Measurements from ENCODE around the gene EMD. TPM values are rescaled to one million over a fixed set of nuclear protein-coding genes. Genes with fewer than 3 reads are reported as not detected.

EMD gene
- total RNA-seq (2013; cell fraction: nucleolus; rRNA removed): 11.7 and 14.3 TPM in 2 replicates
- total RNA-seq (2014; rRNA removed) (13.1 and 16.0 TPM in 2 replicates), total RNA-seq (2014; rRNA removed; fragmentation: Illumina TruSeq; extraction: Trizol) (26.7 and 27.1 TPM in 2 replicates), total RNA-seq (2021) (58.5 and 59.3 TPM in 2 replicates), polyA plus RNA-seq (2011; rRNA removed) (15.3 and 23.3 TPM in 2 replicates), polyA plus RNA-seq (2014; fragmentation: Illumina TruSeq; extraction: Trizol) (63.8 and 83.3 TPM in 2 replicates), polyA plus RNA-seq (2014; fragmentation: Nextera tagmentation; extraction: Ambion mirVana) (1 to 10 TPM in 1 of 2 experiments, under 1 TPM in 1; 0.76 to 1.9 TPM), polyA plus RNA-seq (2014; rRNA removed) (63.9 TPM in 2 replicates), polyA plus RNA-seq (2016; fragmentation: Nextera tagmentation; extraction: Ambion mirVana) (100 to 1,000 TPM in 1 of 2 experiments, 10 to 100 TPM in 1; 89.5 to 100 TPM), polyA minus RNA-seq (2011; rRNA and poly(A)+ RNA removed) (12.9 and 24.7 TPM in 2 replicates), Bru-seq, nascent RNA (percentile 81 among the genes with signal in this experiment), BruChase-seq, experiment 1, labeled RNA remaining after a 6-hour chase (percentile 95 among the genes with signal in this experiment), BruChase-seq, experiment 2, labeled RNA remaining after a 2-hour chase (percentile 88 among the genes with signal in this experiment)
- polyA plus RNA-seq (2011; ENCODE audit: low read depth): 18.8 TPM
- 29.0 and 36.8 TPM in 2 replicates for polyA plus RNA-seq (2011; cell fraction: cytosol; rRNA removed)
- 49.6 and 51.9 TPM in 2 replicates for polyA plus RNA-seq (2011; cell fraction: nucleus; rRNA removed)
- 48.6 and 64.1 TPM in 2 replicates for polyA plus RNA-seq (2012)
- 14.8 and 18.7 TPM in 2 replicates for polyA minus RNA-seq (2011; cell fraction: cytosol; rRNA and poly(A)+ RNA removed)
- polyA minus RNA-seq (2011; cell fraction: nucleus; rRNA and poly(A)+ RNA removed): 12.0 and 16.9 TPM in 2 replicates
- long read RNA-seq, experiment 1, transcript EMD-202 (6 exons, 1,379 nt): major isoform, 15 of 15 reads
- long read RNA-seq, experiment 1, partial matches to known transcripts: 0 of 15 reads
- long read RNA-seq, experiment 1, other reads (novel, unspliced or antisense): 0 of 15 reads
- long read RNA-seq, experiment 2, partial matches to known transcripts: 1 of 1 reads
- long read RNA-seq, experiment 2, other reads (novel, unspliced or antisense): 0 of 1 reads

- ChIA-PET RAD21 (ENCODE audit: unreplicated experiment) (interaction anchor here (0.6 kb wide), 1 partner anchor 140 kb away, joined by 3 read pairs; no protein-coding TSS in a partner anchor), SMC1A (ENCODE audit: uncharacterized antibody, unreplicated experiment) (no interaction called here), CTCF (no interaction called here), POLR2A (interaction anchor here (0.7 to 1.3 kb wide), 3 partner anchors 8 to 111 kb away, joined by 3 to 4 read pairs (median 3); partner anchors contain the start of gene RPL10)
- Histone ChIP-seq H3K4me1 (ENCODE audit: control insufficient read depth, insufficient read depth, low read length) (peaks cover 2% of the 10 kb centered on the region), H3K36me3 (ENCODE audit: control insufficient read depth in 2 of 2, insufficient read depth in 2 of 2, low read length in 1 of 2) (no peaks in the 10 kb centered on the region; a peak in 1 of 4 replicates), H4K20me1 (ENCODE audit: control insufficient read depth, insufficient read depth) (no peaks in the 10 kb centered on the region), H3K79me2 (ENCODE audit: control insufficient read depth, insufficient read depth, low read length) (peaks cover 15% of the 10 kb centered on the region), H3K4me3 (peak within 1 kb of the TSS; percentile 88), H3K9me3 (replicated peaks; ENCODE audit: control insufficient read depth, insufficient read depth, low read length) (no peaks in the 10 kb centered on the region; the same call in 2 of the 3 replicates), H3K27me3 (replicated peaks in 1 of 2; ENCODE audit: control insufficient read depth in 2 of 2, insufficient read depth in 2 of 2, low read length in 1 of 2) (no peaks in the 10 kb centered on the region), H3K27ac (ENCODE audit: control insufficient read depth, insufficient read depth) (peak within 1 kb of the TSS; percentile 93), H2AFZ (ENCODE audit: control insufficient read depth, low read depth, low read length) (peak within 1 kb of the TSS; percentile 17), H3K4me2 (ENCODE audit: control insufficient read depth, insufficient read depth) (peak within 1 kb of the TSS; percentile 71), H3K9ac (ENCODE audit: control insufficient read depth, insufficient read depth, low read length) (peak within 1 kb of the TSS; percentile 93)
- intact Hi-C loops (cut with micrococcal nuclease; ENCODE audit: unreplicated experiment) (loop anchor here (1.0 to 10.0 kb wide), 2 partner anchors 10 to 46 kb away; partner anchors contain the start of gene ATP6AP1), in situ Hi-C loops (cut with MboI) (loop anchor here (5.0 kb wide), 1 partner anchor 158 kb away; no protein-coding TSS in a partner anchor)
- DNase-seq (ENCODE audit: low read depth, low spot score) (peak; percentile 87), ATAC-seq (peak; percentile 89), FAIRE-seq (peak; percentile 90)
- no TSS peak for BruUV-seq (replicated peaks)
- WGBS (ENCODE audit: insufficient coverage, insufficient replicate concordance, low lambda C conversion rate, missing lambda C conversion rate): 33% methylated on average over 76 of the region's 103 CpGs
- TF ChIP-seq, protein P1, sequence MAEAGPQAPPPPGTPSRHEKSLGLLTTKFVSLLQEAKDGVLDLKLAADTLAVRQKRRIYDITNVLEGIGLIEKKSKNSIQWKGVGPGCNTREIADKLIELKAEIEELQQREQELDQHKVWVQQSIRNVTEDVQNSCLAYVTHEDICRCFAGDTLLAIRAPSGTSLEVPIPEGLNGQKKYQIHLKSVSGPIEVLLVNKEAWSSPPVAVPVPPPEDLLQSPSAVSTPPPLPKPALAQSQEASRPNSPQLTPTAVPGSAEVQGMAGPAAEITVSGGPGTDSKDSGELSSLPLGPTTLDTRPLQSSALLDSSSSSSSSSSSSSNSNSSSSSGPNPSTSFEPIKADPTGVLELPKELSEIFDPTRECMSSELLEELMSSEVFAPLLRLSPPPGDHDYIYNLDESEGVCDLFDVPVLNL (IDR thresholded peaks at IDR 0.05; ENCODE audit: low read depth, low read length): peak; percentile 69
- TF ChIP-seq YY1 (IDR thresholded peaks at IDR 0.05; ENCODE audit: low read depth, low read length) (no peak), YBX1 (IDR thresholded peaks at IDR 0.05) (no peak), ZBTB33 (IDR thresholded peaks at IDR 0.05) (no peak), BACH1 (IDR thresholded peaks at IDR 0.05; ENCODE audit: borderline replicate concordance) (peak; percentile 78), RELB (IDR thresholded peaks at IDR 0.05; ENCODE audit: low read depth) (no peak), PML (IDR thresholded peaks at IDR 0.05; ENCODE audit: low read length) (no peak), FOXK2 (IDR thresholded peaks at IDR 0.05) (no peak), RFX5 (IDR thresholded peaks at IDR 0.05; ENCODE audit: low read depth, low read length) (peak; percentile 80), HDAC2 (IDR thresholded peaks at IDR 0.05) (no peak), HDGF (IDR thresholded peaks at IDR 0.05) (peak; percentile 91), ESRRA (IDR thresholded peaks at IDR 0.05; ENCODE audit: low read length) (no peak)
- TF ChIP-seq, protein P2, sequence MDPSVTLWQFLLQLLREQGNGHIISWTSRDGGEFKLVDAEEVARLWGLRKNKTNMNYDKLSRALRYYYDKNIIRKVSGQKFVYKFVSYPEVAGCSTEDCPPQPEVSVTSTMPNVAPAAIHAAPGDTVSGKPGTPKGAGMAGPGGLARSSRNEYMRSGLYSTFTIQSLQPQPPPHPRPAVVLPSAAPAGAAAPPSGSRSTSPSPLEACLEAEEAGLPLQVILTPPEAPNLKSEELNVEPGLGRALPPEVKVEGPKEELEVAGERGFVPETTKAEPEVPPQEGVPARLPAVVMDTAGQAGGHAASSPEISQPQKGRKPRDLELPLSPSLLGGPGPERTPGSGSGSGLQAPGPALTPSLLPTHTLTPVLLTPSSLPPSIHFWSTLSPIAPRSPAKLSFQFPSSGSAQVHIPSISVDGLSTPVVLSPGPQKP (IDR thresholded peaks at IDR 0.05; ENCODE audit: low read depth, low read length): no peak
Measured at GRCh38 chrX:154378799-154379568, at the start of gene EMD. TSS of gene EMD (plus strand) at chrX:154379295. CDS start at chrX:154379485, 190 bp downstream.
